A673 (cell line): Measurements from ENCODE around the gene C8G. TPM values are rescaled to one million over a fixed set of nuclear protein-coding genes. Genes with fewer than 3 reads are reported as not detected.

ENCODE experiments used
- BruUV-seq: library from RNA; stranded (reverse); fragments of 400-500 nt; replicated peaks from 2 replicates; lab custom pipeline; 2021; lab: Mats Ljungman, UMichigan
- CTCF ChIA-PET: fragments of 300-600 bp; sonication (Branson Sonifier 250); formaldehyde crosslinking; loops from one replicate; lab custom pipeline; 2022; ENCODE audit warnings: antibody characterized with exemption; lab: Charles Lee
- POLR2A ChIA-PET: fragments of 300-600 bp; sonication (Branson Sonifier 250); formaldehyde crosslinking; loops from one replicate; lab custom pipeline; 2022; ENCODE audit warnings: antibody characterized with exemption; ENCODE audit not compliant: low non-redundant PET; lab: Charles Lee
- DNase-seq: peaks from one replicate; pipeline ENCODE4 v3.0.0-alpha.2; 2015; ENCODE audit warnings: low spot score
- H3K27ac ChIP-seq: fragments of 200-600 bp; sonication (generic); 2 replicates; pipeline ENCODE4 v1.5.1; 2016; ENCODE audit warnings: mixed run types, low read depth, mild to moderate bottlenecking, mixed read lengths, antibody characterized with exemption, low read length; ENCODE audit not compliant: poor library complexity, severe bottlenecking
- H3K27me3 ChIP-seq: fragments of 200-600 bp; sonication (generic); replicated peaks from 2 replicates; pipeline ENCODE4 v1.6.1; 2017; ENCODE audit warnings: mixed run types, low read depth, mild to moderate bottlenecking, mixed read lengths, antibody characterized with exemption, low read length; ENCODE audit not compliant: insufficient read depth, poor library complexity
- H3K36me3 ChIP-seq: fragments of 200-600 bp; sonication (generic); 2 replicates; pipeline ENCODE4 v1.6.1; 2016; ENCODE audit warnings: mixed run types, mild to moderate bottlenecking, mixed read lengths, antibody characterized with exemption, low read length; ENCODE audit not compliant: insufficient read depth, poor library complexity, severe bottlenecking
- H3K4me1 ChIP-seq: fragments of 200-600 bp; sonication (generic); 2 replicates; pipeline ENCODE4 v1.6.1; 2017; ENCODE audit warnings: mixed run types, mild to moderate bottlenecking, mixed read lengths, antibody characterized with exemption, low read length; ENCODE audit not compliant: insufficient read depth, poor library complexity, severe bottlenecking
- H3K4me3 ChIP-seq: fragments of 200-600 bp; sonication (generic); 2 replicates; pipeline ENCODE4 v1.5.1; 2016; ENCODE audit warnings: low read depth, mixed run types, mild to moderate bottlenecking, mixed read lengths, low read length; ENCODE audit not compliant: poor library complexity, severe bottlenecking
- H3K9me3 ChIP-seq: fragments of 200-600 bp; sonication (generic); 2 replicates; pipeline ENCODE4 v1.6.1; 2016; ENCODE audit warnings: mixed run types, low read depth, mild to moderate bottlenecking, mixed read lengths, antibody characterized with exemption, low read length; ENCODE audit not compliant: poor library complexity, severe bottlenecking
- EZH2 ChIP-seq: fragments of 200-600 bp; sonication (generic); IDR thresholded peaks from 2 replicates; pipeline ENCODE4 v1.6.1; 2017; ENCODE audit warnings: borderline replicate concordance, low read depth, mild to moderate bottlenecking, mixed read lengths, antibody characterized with exemption, low read length; ENCODE audit not compliant: poor library complexity, severe bottlenecking
- intact Hi-C: fragments of 100-400 bp; cut with micrococcal nuclease; formaldehyde crosslinking; loops from one replicate; pipeline ENCODE4 v1.10.0; 2022; ENCODE audit not compliant: unreplicated experiment
- total RNA-seq: library from RNA; stranded (reverse); gene quantifications from 2 replicates; pipeline ENCODE4 v1.2.3, GENCODE V29; 2021
- TF ChIP-seq, protein P1 (sequence below): fragments of 300-800, 200-600 bp; sonication (generic); conservative IDR thresholded peaks from 2 replicates; pipeline ENCODE4 v1.5.1; 2017; ENCODE audit warnings: low read depth, mild to moderate bottlenecking, antibody characterized with exemption, low read length, moderate library complexity, mixed read lengths

Gene C8G
- total RNA-seq, 1 experiment from 2014 or later, result 0.75 TPM

DNA sequence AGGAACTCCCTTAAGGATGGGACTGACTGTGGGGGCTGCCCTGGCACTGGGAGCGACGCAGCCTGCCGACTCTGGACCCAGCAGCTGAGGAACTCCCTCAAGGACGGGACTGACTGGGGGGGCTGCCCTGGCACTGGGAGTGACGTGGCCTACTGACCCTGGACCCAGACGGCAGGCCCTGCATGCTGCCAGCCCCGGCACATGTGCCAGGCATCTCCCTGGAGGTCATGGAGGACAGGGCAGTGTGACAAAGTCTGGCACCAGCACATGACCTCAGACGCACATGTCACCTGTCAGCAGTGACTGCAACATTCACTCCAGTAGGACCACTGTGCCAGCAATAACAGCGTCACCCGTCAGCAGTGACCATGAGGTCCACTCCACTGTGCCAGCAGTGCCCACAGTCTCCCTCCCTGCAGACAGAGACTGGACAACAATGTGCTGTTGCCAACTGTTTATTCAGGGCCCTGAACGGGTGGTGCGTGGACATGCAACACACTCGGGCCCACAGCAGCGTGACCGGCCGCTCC is 5.0 kb upstream of the C8G start:
- BruUV-seq, result no TSS peak
- CTCF ChIA-PET, result no interaction called here
- intact Hi-C loops, result no loop called here

DNA sequence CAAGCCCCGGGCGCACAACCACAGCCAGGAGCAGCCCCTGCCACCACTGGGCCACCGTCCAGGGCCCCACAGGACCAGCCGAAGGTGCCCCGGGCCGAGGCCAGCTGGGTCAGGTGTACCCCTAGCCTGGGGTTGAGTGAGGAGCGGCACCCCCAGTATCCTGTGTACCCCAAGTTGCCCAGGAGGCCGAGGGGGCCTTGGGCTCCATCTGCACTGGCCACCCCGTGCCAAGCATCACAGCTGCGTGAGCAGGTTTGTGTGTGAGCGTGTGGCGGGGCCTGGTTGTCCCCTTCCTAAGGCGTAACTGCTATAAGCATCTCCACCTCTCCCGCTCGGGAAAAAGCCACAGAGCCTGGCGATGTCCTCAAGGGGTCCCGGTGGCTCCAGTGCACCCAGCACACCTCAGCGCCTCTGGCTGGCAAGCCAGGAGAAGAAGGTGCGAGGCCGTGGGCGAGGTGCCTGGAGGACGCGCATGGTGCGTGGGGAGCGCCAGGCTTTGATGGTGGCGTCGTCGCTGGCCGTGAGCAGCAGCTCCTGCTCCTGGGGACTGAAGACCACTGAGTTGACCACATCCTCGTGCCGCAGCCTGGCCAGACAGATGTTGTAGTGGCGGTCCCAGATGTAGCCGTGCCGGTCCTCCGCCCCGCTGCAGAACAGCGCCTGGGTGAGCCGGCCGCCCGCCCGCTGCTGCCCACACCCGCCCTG is 4.4 kb upstream of the C8G start:
- peaks cover 33% of the 10 kb centered on the region for H3K36me3 ChIP-seq
- POLR2A ChIA-PET, result no interaction called here

More for the DNA sequence above, 5.0 kb upstream of the C8G start:
- H3K27ac ChIP-seq, result no peak overlapping the region
- no peak for TF ChIP-seq EZH2
- H3K4me3 ChIP-seq, result no peak overlapping the region
- H3K27me3 ChIP-seq, result no peaks in the 10 kb centered on the region
- H3K36me3 ChIP-seq, result peaks cover 33% of the 10 kb centered on the region
- no peak for DNase-seq
- no peaks in the 10 kb centered on the region for H3K9me3 ChIP-seq
- POLR2A ChIA-PET, result no interaction called here
- H3K4me1 ChIP-seq, result no peaks in the 10 kb centered on the region

DNA sequence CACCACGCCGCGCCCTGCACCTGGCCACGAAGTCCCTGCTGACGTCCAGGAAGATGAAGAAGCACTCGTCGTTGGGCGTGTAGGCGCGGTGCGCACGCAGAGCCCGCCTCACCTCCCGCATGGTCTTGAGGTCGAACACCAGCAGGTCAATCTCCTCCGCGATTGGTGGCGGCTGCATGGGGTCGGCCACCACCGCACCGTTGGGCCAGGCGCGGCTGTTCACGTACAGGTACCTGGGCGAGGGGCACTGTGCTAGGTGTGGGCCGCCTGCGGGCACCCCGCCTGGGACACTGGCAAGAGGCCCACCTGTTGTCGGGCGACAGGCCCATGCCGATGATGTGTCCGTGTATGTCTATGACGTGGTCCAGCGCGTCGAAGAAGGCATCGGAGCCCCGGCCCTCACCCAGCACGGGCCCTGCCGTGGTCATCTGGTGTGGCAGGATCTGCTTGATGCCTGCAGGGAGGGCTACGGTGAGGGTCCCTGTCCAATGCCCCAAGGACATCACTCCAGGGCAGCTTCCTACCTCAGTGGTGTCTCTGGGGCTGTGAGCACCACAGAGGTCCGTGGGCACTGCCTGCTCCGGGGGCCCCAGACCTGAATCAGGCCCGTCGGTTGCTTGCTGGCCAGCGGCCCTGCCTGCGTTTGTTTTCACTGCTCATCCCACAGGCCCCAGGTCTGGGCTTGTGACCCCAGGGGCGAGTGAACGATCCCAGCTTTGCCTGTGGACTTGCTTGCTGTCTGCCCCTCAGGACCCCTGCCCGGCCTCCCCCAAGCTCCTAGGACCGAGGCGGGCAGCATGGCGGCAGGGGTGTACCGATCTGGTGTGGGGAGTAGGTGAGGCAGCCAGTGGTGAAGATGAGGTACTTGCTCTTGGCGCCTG is 3.6 kb upstream of the C8G start:
- TF ChIP-seq, protein P1, sequence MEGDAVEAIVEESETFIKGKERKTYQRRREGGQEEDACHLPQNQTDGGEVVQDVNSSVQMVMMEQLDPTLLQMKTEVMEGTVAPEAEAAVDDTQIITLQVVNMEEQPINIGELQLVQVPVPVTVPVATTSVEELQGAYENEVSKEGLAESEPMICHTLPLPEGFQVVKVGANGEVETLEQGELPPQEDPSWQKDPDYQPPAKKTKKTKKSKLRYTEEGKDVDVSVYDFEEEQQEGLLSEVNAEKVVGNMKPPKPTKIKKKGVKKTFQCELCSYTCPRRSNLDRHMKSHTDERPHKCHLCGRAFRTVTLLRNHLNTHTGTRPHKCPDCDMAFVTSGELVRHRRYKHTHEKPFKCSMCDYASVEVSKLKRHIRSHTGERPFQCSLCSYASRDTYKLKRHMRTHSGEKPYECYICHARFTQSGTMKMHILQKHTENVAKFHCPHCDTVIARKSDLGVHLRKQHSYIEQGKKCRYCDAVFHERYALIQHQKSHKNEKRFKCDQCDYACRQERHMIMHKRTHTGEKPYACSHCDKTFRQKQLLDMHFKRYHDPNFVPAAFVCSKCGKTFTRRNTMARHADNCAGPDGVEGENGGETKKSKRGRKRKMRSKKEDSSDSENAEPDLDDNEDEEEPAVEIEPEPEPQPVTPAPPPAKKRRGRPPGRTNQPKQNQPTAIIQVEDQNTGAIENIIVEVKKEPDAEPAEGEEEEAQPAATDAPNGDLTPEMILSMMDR, result no peak
- TF ChIP-seq EZH2, result no peak
- Histone ChIP-seq H3K4me1 (no peaks in the 10 kb centered on the region), H3K9me3 (no peaks in the 10 kb centered on the region), H3K27me3 (no peaks in the 10 kb centered on the region), H3K4me3 (no peak overlapping the region), H3K27ac (no peak overlapping the region), H3K36me3 (peaks cover 33% of the 10 kb centered on the region)
- CTCF ChIA-PET, result interaction anchor here (0.5 kb wide), 1 partner anchor 37 kb away, joined by 9 read pairs; no protein-coding TSS in a partner anchor
- intact Hi-C loops, result no loop called here
- POLR2A ChIA-PET, result no interaction called here
- BruUV-seq, result no TSS peak
- no peak for DNase-seq

More for the DNA sequence above, 4.4 kb upstream of the C8G start:
- no peak overlapping the region for H3K4me3 ChIP-seq
- no peaks in the 10 kb centered on the region for H3K4me1 ChIP-seq
- H3K27ac ChIP-seq, result no peak overlapping the region
- CTCF ChIA-PET, result no interaction called here
- TF ChIP-seq EZH2, result no peak
- no peak for DNase-seq
- intact Hi-C loops, result no loop called here
- TSS peak; percentile 33 for BruUV-seq
- H3K27me3 ChIP-seq, result no peaks in the 10 kb centered on the region
- H3K9me3 ChIP-seq, result no peaks in the 10 kb centered on the region
